ENCODE data around the gene SUGP2. TPM values are rescaled to one million over a fixed set of nuclear protein-coding genes. Genes with fewer than 3 reads are reported as not detected.

Gene SUGP2
- total RNA-seq, 4 donors from 2014 or later: 18.6 to 57.4 (median 35.2) TPM

DNA sequence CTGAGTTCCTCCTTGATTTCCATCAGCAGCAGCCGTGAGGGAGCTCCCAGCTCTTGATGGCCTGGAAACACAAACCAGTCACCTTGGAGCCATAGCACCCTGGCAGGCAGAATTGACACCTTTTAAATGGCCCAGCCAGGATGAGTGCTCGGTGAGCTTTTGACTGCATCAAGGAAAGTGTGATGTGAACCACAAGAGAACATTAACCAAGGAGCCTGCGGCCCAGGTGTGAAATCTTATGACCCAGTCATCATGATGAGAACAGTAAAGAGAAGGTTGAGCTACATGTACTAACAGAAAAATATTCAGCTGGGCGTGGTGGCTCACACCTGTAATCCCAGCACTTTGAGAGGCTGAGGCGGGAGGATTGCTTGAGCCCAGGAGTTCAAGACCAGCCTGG is 22.8 kb downstream of the SUGP2 start:
- no peak overlapping the region for H3K4me3 ChIP-seq
- H3K4me1 ChIP-seq: peaks cover 0 to 5% (median 0%) of the 10 kb centered on the region in 3 donors
- TF ChIP-seq POLR2AphosphoS5 (IDR thresholded peaks at IDR 0.05) (no peak), POLR2A (IDR thresholded peaks at IDR 0.05) (no peak), EP300 (IDR thresholded peaks at IDR 0.05) (no peak)
- TF ChIP-seq, protein P1, sequence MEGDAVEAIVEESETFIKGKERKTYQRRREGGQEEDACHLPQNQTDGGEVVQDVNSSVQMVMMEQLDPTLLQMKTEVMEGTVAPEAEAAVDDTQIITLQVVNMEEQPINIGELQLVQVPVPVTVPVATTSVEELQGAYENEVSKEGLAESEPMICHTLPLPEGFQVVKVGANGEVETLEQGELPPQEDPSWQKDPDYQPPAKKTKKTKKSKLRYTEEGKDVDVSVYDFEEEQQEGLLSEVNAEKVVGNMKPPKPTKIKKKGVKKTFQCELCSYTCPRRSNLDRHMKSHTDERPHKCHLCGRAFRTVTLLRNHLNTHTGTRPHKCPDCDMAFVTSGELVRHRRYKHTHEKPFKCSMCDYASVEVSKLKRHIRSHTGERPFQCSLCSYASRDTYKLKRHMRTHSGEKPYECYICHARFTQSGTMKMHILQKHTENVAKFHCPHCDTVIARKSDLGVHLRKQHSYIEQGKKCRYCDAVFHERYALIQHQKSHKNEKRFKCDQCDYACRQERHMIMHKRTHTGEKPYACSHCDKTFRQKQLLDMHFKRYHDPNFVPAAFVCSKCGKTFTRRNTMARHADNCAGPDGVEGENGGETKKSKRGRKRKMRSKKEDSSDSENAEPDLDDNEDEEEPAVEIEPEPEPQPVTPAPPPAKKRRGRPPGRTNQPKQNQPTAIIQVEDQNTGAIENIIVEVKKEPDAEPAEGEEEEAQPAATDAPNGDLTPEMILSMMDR (IDR thresholded peaks at IDR 0.05): no peak
- H3K27ac ChIP-seq: no peak overlapping the region
- no peaks in the 10 kb centered on the region for H3K9me3 ChIP-seq
- WGBS, 2 donors (ENCODE audit: low coverage in 1 of 2): 93% methylated on average over 4 of the region's 5 CpGs; no CpG with 5 or more reads in 1 of the 2 donors
- no peak for ATAC-seq
- H3K27me3 ChIP-seq: no peaks in the 10 kb centered on the region
- peaks cover 0 to 97% of the 10 kb centered on the region in 2 donors for H3K36me3 ChIP-seq

- Histone ChIP-seq H3K27ac (no peak overlapping the region), H3K36me3 (peaks cover 0 to 98% of the 10 kb centered on the region in 2 donors), H3K4me1 (peaks cover 0 to 5% (median 0%) of the 10 kb centered on the region in 3 donors), H3K4me3 (no peak overlapping the region), H3K27me3 (no peaks in the 10 kb centered on the region), H3K9me3 (no peaks in the 10 kb centered on the region)
- 95 to 100% methylated on average over 2 to 8 of the region's 18 CpGs for whole genome bisulfite sequencing, 2 donors (ENCODE audit: low coverage in 1 of 2)
- TF ChIP-seq POLR2A (IDR thresholded peaks at IDR 0.05) (no peak), POLR2AphosphoS5 (IDR thresholded peaks at IDR 0.05) (no peak)
- TF ChIP-seq, protein P1 (IDR thresholded peaks at IDR 0.05): no peak
- ATAC-seq: no peak
These were observed 23.4 kb downstream of the SUGP2 start for GRCh38 chr19:19009951-19010350.

DNA sequence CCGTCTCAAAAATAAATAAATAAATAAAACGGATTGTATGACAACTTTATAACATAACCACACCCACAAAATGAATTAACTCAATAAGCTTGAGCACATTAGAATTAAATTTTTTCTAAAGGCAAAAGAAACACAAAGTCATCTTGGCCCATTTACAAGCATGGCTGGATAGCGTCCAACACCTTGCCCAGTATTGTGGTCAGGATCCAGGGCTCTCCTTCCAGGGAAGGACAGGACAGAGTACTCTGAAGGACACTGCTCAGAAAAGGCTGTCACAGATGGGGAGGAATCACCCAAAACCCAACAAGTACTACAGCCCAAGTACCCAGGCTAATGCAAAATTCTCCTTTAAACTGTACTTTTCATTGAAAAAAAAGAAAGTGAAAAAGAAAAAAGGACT is 27.1 kb downstream of the SUGP2 start:
- Histone ChIP-seq H3K9me3 (no peaks in the 10 kb centered on the region), H3K4me1 (peaks cover 0 to 5% (median 0%) of the 10 kb centered on the region in 3 donors), H3K36me3 (peaks cover 0 to 96% of the 10 kb centered on the region in 2 donors), H3K4me3 (no peak overlapping the region), H3K27me3 (no peaks in the 10 kb centered on the region), H3K27ac (no peak overlapping the region)
- WGBS, 2 donors (ENCODE audit: low coverage in 1 of 2): 52 to 60% methylated on average over 3 of the region's 3 CpGs
- TF ChIP-seq POLR2AphosphoS5 (IDR thresholded peaks at IDR 0.05) (no peak), POLR2A (IDR thresholded peaks at IDR 0.05) (no peak), EP300 (IDR thresholded peaks at IDR 0.05) (no peak)
- TF ChIP-seq, protein P1 (IDR thresholded peaks at IDR 0.05): no peak
- no peak for ATAC-seq

- WGBS, 2 donors (ENCODE audit: low coverage in 1 of 2): 86% methylated on average over 2 of the region's 18 CpGs; no CpG with 5 or more reads in 1 of the 2 donors
- Histone ChIP-seq H3K4me1 (peaks cover 0 to 15% (median 0%) of the 10 kb centered on the region in 3 donors), H3K4me3 (no peak overlapping the region), H3K36me3 (peaks cover 0 to 96% of the 10 kb centered on the region in 2 donors), H3K27me3 (no peaks in the 10 kb centered on the region), H3K27ac (no peak overlapping the region), H3K9me3 (no peaks in the 10 kb centered on the region)
- TF ChIP-seq, protein P1 (IDR thresholded peaks at IDR 0.05): no peak
- TF ChIP-seq POLR2A (IDR thresholded peaks at IDR 0.05) (no peak), POLR2AphosphoS5 (IDR thresholded peaks at IDR 0.05) (no peak), EP300 (IDR thresholded peaks at IDR 0.05) (no peak)
- ATAC-seq: no peak
These were observed 29.2 kb downstream of the SUGP2 start for GRCh38 chr19:19004144-19004543.

GRCh38 chr19:18999896-19000620 is 33.3 kb downstream of the SUGP2 start:
- TF ChIP-seq POLR2AphosphoS5 (IDR thresholded peaks at IDR 0.05) (no peak), POLR2A (IDR thresholded peaks at IDR 0.05) (no peak)
- WGBS, 2 donors (ENCODE audit: low coverage in 1 of 2): 76 to 83% methylated on average over 4 to 11 of the region's 11 CpGs
- no peak overlapping the region for H3K27ac ChIP-seq

More at GRCh38 chr19:18999896-19000620, 33.3 kb downstream of the SUGP2 start:
- Histone ChIP-seq H3K4me3 (no peak overlapping the region), H3K27me3 (no peaks in the 10 kb centered on the region), H3K36me3 (peaks cover 0 to 98% of the 10 kb centered on the region in 2 donors), H3K9me3 (no peaks in the 10 kb centered on the region), H3K4me1 (peaks cover 0 to 28% (median 0%) of the 10 kb centered on the region in 3 donors)
- no peak for ATAC-seq
